ENCODE results near the gene SLC36A4.

- TF ChIP-seq CTCF (IDR thresholded peaks at IDR 0.05), result peak; percentile 60
- TF ChIP-seq EZH2phosphoT487 (IDR thresholded peaks at IDR 0.05), result no peak
Measured at GRCh38 chr11:93131709-93132108, 66.1 kb downstream of the SLC36A4 start.
